ENCODE results near the gene NCAM2.

DNA sequence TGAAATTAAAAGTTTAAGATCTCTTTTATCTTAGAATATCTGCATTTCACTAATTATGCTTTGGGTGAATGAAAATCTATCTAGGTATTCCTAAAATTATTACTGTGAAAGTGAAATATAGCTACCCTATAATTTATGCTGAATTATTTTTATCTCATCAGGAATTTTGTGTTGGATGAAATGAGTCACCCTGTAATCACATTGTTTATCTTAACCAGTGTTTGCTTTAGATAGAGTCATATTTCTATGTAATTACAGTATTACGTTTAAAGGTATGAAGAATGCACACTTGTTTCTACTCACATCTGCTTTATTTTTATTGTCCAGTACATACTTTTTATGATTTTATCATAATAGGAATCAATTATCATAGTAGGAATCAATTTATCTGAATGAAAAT is 249.2 kb downstream of the NCAM2 start:
- TF ChIP-seq GATA2 (IDR thresholded peaks at IDR 0.05; ENCODE audit: low read depth, low read length) (no peak), GATA3 (IDR thresholded peaks at IDR 0.05; ENCODE audit: low read depth, low read length) (no peak)

Measured in SH-SY5Y (cell line).